Measurements from ENCODE around the gene RNF44.

Gene RNF44

GRCh38 chr5:176529741-176530141 is 7.5 kb downstream of the RNF44 start:
- H3K36me3 ChIP-seq (replicated peaks): peaks cover 36% of the 10 kb centered on the region
- no peak for DNase-seq
- no peak for TF ChIP-seq CTCF (IDR thresholded peaks at IDR 0.05; ENCODE audit: low read depth, low read length, missing control alignments)
- H3K27me3 ChIP-seq (replicated peaks): no peaks in the 10 kb centered on the region
- no peak overlapping the region for H3K4me3 ChIP-seq (ENCODE audit: low read depth, low read length)
- in situ Hi-C loops (cut with HindIII; ENCODE audit: low pct_ligation_motif_present, low sequenced_read_pairs): no loop called here
- no peak overlapping the region for H3K27ac ChIP-seq

- Histone ChIP-seq H3K27ac (no peak overlapping the region), H3K27me3 (replicated peaks) (no peaks in the 10 kb centered on the region), H3K4me3 (ENCODE audit: low read depth, low read length) (no peak overlapping the region), H3K36me3 (replicated peaks) (peaks cover 36% of the 10 kb centered on the region)
- no peak for DNase-seq
- TF ChIP-seq CTCF (IDR thresholded peaks at IDR 0.05; ENCODE audit: low read depth, low read length, missing control alignments): no peak
- in situ Hi-C loops (cut with HindIII; ENCODE audit: low pct_ligation_motif_present, low sequenced_read_pairs): no loop called here
Measured at GRCh38 chr5:176529116-176529740, 8.0 kb downstream of the RNF44 start.

- in situ Hi-C loops (cut with HindIII; ENCODE audit: low pct_ligation_motif_present, low sequenced_read_pairs): no loop called here
- no peak for TF ChIP-seq CTCF (IDR thresholded peaks at IDR 0.05; ENCODE audit: low read depth, low read length, missing control alignments)
- peaks cover 36% of the 10 kb centered on the region for H3K36me3 ChIP-seq (replicated peaks)
- no peak for DNase-seq
- H3K4me3 ChIP-seq (ENCODE audit: low read depth, low read length): no peak overlapping the region
- H3K27ac ChIP-seq: no peak overlapping the region
- no peaks in the 10 kb centered on the region for H3K27me3 ChIP-seq (replicated peaks)
Measured at GRCh38 chr5:176528761-176529115, 8.5 kb downstream of the RNF44 start.

- H3K4me3 ChIP-seq (ENCODE audit: low read depth, low read length): no peak overlapping the region
- in situ Hi-C loops (cut with HindIII; ENCODE audit: low pct_ligation_motif_present, low sequenced_read_pairs): no loop called here
- peaks cover 36% of the 10 kb centered on the region for H3K36me3 ChIP-seq (replicated peaks)
- DNase-seq: no peak
- no peak for TF ChIP-seq CTCF (IDR thresholded peaks at IDR 0.05; ENCODE audit: low read depth, low read length, missing control alignments)
- no peak overlapping the region for H3K27ac ChIP-seq
- no peaks in the 10 kb centered on the region for H3K27me3 ChIP-seq (replicated peaks)
Measured at GRCh38 chr5:176528301-176528700, 8.9 kb downstream of the RNF44 start.

- Histone ChIP-seq H3K36me3 (replicated peaks) (peaks cover 36% of the 10 kb centered on the region), H3K27ac (no peak overlapping the region), H3K27me3 (replicated peaks) (no peaks in the 10 kb centered on the region), H3K4me3 (ENCODE audit: low read depth, low read length) (no peak overlapping the region)
- in situ Hi-C loops (cut with HindIII; ENCODE audit: low pct_ligation_motif_present, low sequenced_read_pairs): no loop called here
- DNase-seq: no peak
- no peak for TF ChIP-seq CTCF (IDR thresholded peaks at IDR 0.05; ENCODE audit: low read depth, low read length, missing control alignments)
Measured at GRCh38 chr5:176527246-176528222, 9.7 kb downstream of the RNF44 start.
